Fibroblast of villous mesenchyme (primary cell): ENCODE data around the gene CDCA4. TPM values are rescaled to one million over a fixed set of nuclear protein-coding genes. Genes with fewer than 3 reads are reported as not detected.
"Not testable (repeated sequence)": the region's sequence is repeated elsewhere in the genome, so short reads cannot be mapped to it uniquely, and the experiment has no call there.

Source experiments
- DNase-seq: peaks from one replicate; pipeline ENCODE4 v3.0.0-alpha.2; 2010; ENCODE audit warnings: low read depth
- H3K4me3 ChIP-seq: 2 replicates; pipeline ENCODE4 v1.5.1; 2011; ENCODE audit warnings: low read depth, mild to moderate bottlenecking, low read length
- total RNA-seq: library from RNA; depleted of rRNA; stranded (reverse); fragments of >200 nt; gene quantifications from 2 replicates; pipeline ENCODE4 v1.2.3, GENCODE V29; 2012
- TF ChIP-seq, protein P1 (sequence below): IDR thresholded peaks from 2 replicates; pipeline ENCODE4 v1.5.1; 2012; ENCODE audit warnings: low read depth, mild to moderate bottlenecking, low read length; ENCODE audit not compliant: insufficient read depth

Gene CDCA4
- total RNA-seq, 1 donor, result 22.5 TPM

DNA sequence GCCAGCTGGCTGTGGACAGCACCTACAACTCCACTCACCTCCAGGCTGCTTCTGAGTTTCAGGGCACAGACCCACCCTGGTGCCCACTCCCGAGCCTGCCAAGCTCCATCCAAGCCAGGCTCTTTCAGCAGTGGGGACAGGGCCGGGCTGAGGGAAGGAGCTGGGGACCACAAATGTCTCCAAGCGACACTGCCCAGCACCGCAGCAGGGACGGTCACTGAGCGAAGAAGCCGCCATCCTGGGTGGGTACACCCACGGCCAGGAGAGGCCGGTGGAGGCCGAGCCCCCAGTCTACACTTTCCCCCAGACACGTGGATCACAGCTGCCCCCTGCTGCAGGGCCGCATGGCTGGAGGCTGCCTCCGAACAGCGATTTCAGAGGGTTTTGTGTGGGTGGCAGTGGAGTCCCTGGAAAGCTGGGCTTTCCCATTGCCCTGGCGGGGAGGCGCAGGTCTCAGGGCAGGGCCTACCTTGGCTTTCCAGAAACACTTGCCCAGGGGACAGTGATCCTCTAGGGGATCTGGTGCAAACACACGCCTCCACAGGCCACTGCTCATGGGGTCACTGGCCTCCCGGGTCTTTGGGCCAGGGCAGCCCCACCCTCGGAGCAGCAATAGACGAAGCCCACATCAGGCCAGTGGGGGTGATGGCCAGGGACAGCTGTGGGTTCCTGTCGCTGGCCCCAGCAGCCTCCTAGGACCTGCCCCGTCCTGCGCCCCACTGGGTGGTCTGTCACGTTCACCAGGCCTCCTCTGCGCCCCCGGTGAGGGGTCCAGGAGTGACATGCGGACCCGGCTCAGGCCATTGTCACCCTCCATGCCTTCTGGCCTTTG, 45.6 kb upstream of the CDCA4 start:
- DNase-seq, result no peak
- TF ChIP-seq, protein P1, sequence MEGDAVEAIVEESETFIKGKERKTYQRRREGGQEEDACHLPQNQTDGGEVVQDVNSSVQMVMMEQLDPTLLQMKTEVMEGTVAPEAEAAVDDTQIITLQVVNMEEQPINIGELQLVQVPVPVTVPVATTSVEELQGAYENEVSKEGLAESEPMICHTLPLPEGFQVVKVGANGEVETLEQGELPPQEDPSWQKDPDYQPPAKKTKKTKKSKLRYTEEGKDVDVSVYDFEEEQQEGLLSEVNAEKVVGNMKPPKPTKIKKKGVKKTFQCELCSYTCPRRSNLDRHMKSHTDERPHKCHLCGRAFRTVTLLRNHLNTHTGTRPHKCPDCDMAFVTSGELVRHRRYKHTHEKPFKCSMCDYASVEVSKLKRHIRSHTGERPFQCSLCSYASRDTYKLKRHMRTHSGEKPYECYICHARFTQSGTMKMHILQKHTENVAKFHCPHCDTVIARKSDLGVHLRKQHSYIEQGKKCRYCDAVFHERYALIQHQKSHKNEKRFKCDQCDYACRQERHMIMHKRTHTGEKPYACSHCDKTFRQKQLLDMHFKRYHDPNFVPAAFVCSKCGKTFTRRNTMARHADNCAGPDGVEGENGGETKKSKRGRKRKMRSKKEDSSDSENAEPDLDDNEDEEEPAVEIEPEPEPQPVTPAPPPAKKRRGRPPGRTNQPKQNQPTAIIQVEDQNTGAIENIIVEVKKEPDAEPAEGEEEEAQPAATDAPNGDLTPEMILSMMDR, result no peak
- H3K4me3 ChIP-seq, result no peak overlapping the region

DNA sequence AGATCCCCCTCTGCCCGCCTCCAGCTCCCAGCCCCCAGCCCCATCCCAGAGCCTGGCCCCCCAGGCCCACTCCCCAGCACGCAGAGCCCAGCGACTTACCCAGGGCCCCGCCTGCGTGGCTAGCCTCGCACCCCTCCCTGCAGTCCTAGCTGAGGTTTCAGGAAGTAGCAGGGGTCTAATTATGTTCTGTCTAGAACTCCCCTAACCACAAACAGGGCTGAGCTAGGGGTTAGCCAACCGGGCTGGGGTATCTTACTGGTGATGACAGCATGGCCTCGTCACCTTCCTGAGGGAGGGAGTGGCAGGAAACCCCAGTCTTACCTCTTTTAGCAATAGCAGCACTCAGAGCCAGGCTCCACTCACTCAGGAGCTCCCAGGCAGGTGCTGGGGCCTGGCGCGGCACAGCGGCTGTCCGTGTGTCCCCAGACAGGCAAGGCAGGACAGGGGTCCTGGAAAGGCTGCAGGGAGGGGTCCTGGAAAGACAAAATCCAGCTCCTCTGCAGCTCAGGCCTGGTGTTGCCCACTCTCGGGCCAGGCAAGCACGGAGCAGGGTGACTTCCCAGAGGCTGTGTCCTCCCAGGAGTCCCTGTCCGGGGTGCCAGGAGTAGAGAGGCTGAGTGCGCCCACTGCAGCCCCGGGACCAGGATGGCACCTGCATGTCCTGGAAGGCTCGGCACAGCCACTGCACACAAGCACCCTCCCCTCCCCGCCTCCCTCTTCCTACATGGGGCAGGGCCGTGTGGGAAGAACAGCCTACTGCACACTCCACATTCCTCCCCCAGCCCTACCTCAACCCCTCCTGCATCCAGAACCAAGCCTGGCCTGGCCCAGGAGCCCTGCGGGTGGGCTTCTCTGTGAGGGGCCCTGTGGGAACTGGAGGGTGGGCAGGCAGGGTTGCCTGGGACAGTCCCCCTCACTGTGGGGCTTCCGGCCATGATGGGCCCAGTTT, 44.7 kb upstream of the CDCA4 start, which contains the start of gene GPR132:
GPR132 (minus strand) TSS at position 151 of the 949 bp plus-strand sequence. CDS start 10,010 bp downstream, outside the sequence.
- DNase-seq, result no peak
- TF ChIP-seq, protein P1, result no peak
- H3K4me3 ChIP-seq, result no peak within 1 kb of the TSS

DNA sequence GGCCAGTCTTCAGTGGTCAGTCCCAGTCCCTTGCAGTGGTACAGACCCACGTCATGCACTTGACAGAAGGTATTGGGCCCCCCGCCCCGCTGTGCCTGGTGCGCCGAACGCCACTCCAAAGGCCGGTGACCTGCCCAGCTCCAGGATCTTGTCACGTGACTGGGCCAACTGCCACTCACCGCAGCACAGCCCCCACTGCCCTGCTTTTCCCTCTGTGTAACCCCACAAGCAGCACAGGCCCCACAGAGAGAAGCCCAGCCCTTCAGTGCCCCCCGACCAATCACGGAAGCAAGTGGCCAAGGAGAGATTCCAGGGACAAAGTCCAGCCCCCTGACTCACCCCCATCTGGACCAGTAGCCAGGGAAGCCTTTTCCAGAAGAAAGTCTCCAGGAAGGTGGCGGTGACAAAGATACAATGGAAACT, 43.8 kb upstream of the CDCA4 start:
- H3K4me3 ChIP-seq, result no peak overlapping the region
- TF ChIP-seq, protein P1, result no peak
- no peak for DNase-seq

DNA sequence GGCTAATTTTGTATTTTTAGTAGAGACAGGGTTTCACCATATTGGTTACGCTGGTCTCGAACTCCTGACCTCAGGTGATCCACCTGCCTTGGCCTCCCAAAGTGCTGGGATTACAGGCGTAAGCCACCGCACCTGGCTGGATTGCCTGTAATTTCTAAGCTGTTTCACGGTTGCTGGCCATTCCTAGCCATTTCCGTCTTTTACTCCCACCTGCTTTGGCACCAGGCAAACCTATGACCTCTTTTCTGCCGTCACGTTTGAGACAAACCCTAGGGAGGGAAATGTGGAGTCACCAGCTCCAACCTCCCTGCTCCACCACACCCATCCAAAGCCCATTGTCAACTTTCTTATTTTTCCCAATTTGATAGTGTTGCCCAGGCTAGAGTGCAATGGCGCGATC, 43.1 kb upstream of the CDCA4 start:
- H3K4me3 ChIP-seq, result no peak overlapping the region
- TF ChIP-seq, protein P1, result no peak
- no peak for DNase-seq

DNA sequence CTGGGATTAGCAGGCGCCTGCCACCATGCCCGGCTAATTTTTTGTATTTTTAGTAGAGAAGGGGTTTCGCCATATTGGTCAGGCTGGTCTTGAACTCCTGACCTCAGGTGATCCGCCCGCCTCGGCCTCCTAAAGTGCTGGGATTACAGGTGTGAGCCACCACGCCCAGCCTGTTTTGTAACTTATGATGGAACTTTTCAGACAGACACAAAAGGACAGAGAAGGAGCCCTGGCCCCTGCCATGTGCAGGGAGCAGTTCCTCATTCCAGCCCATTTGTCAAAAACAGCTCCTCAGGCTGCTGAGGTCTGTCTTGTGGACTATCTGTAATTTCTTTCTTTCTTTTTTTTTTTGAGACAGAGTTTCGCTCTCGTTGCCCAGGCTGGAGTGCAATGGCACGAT, 42.6 kb upstream of the CDCA4 start:
- not testable (repeated sequence) for H3K4me3 ChIP-seq, DNase-seq

DNA sequence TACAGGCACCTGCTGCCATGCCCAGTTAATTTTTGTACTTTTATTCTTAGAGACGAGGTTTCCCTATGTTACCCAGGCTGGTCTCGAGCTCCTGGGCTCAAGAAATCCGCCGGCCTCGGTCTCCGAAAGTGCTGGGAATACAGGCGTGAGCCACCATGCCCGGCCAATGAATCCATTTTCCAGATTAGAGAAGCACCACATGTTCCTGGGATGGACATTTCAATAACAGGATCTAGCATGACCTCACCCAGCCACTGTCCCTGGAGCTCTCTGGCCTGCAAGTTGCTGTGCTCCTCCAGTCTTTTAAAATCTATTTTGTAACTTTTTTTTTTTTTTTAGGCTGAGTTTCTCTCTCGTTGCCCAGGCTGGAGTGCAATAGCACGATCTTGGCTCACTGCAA, 42.2 kb upstream of the CDCA4 start:
- no peak overlapping the region for H3K4me3 ChIP-seq
- TF ChIP-seq, protein P1, result no peak
- no peak for DNase-seq

DNA sequence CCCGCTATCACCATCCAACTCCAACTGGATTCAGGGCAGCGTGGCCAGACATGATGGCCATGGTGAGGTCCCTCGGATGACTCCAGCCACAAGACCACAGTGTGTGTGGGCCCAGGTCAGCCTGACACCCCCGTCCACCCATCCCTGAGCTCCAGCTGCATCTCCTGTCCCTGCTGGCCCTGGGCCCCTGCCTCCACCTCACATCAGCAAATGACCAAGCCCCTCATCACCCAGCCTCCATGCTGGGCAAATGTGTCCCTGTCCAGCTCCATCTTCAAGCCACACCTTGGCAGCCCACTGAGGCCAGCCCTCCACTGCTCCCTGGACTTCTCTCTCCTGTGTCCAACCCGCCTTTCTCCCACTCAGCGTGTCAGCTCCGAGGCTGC, 41.2 kb upstream of the CDCA4 start:
- TF ChIP-seq, protein P1, result no peak
- DNase-seq, result no peak
- H3K4me3 ChIP-seq, result no peak overlapping the region
